ENCODE measurements around the gene SMPD3. TPM values are rescaled to one million over a fixed set of nuclear protein-coding genes. Genes with fewer than 3 reads are reported as not detected.

SMPD3 gene
- total RNA-seq, 1 donor from 2014 or later, result 0.38 TPM

DNA sequence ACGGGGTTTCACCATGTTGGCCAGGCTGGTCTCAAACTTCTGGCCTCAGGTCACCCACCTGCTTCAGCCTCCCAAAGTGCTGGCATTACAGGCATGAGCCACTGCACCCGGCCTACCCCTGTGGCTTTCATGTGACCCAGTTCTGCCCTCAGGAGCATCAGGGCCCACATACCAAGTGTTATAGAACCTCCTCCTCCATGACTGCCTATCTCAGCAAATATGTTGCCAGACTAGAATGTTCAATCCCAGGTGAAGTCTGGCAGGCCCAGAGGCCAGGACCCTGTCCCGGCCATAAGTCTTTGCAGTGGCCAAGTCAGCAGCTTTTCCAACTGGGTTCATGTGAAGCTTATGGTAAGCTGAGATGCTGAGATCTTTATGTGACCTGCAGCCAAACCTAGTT is 9.8 kb upstream of the SMPD3 start:
- Histone ChIP-seq H3K27me3 (ENCODE audit: control insufficient read depth, insufficient read depth, low read length) (no peaks in the 10 kb centered on the region), H3K4me3 (ENCODE audit: low read depth, low read length) (no peak overlapping the region), H3K36me3 (ENCODE audit: control insufficient read depth, insufficient read depth, low read length) (no peaks in the 10 kb centered on the region)
- no peak for DNase-seq (ENCODE audit: low read depth)
- TF ChIP-seq, protein P1, sequence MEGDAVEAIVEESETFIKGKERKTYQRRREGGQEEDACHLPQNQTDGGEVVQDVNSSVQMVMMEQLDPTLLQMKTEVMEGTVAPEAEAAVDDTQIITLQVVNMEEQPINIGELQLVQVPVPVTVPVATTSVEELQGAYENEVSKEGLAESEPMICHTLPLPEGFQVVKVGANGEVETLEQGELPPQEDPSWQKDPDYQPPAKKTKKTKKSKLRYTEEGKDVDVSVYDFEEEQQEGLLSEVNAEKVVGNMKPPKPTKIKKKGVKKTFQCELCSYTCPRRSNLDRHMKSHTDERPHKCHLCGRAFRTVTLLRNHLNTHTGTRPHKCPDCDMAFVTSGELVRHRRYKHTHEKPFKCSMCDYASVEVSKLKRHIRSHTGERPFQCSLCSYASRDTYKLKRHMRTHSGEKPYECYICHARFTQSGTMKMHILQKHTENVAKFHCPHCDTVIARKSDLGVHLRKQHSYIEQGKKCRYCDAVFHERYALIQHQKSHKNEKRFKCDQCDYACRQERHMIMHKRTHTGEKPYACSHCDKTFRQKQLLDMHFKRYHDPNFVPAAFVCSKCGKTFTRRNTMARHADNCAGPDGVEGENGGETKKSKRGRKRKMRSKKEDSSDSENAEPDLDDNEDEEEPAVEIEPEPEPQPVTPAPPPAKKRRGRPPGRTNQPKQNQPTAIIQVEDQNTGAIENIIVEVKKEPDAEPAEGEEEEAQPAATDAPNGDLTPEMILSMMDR (IDR thresholded peaks at IDR 0.05; ENCODE audit: insufficient read depth, low read length, poor library complexity, severe bottlenecking), result no peak

DNA sequence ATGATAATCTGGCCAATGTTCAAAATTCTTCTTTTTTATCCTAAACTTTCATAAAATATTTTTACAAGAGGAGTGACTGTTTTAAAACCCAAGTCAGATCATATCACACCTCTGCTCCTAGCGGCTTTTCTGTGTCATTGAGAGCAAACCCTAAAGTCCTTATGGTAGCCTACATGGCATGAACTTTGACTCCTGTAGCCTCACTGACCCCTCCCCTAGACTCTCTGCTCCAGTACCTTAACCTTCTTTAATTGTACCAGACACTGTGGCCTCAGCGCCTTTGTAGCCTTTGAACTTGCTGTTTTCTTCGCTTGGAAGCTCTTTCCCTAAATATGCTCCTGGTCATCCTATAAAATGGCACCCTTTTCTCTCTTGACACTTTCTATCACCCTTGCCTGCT is 7.3 kb upstream of the SMPD3 start:
- DNase-seq (ENCODE audit: low read depth), result no peak
- Histone ChIP-seq H3K4me3 (ENCODE audit: low read depth, low read length) (no peak overlapping the region), H3K27me3 (ENCODE audit: control insufficient read depth, insufficient read depth, low read length) (no peaks in the 10 kb centered on the region), H3K36me3 (ENCODE audit: control insufficient read depth, insufficient read depth, low read length) (no peaks in the 10 kb centered on the region)
- TF ChIP-seq, protein P1 (IDR thresholded peaks at IDR 0.05; ENCODE audit: insufficient read depth, low read length, poor library complexity, severe bottlenecking), result no peak

DNA sequence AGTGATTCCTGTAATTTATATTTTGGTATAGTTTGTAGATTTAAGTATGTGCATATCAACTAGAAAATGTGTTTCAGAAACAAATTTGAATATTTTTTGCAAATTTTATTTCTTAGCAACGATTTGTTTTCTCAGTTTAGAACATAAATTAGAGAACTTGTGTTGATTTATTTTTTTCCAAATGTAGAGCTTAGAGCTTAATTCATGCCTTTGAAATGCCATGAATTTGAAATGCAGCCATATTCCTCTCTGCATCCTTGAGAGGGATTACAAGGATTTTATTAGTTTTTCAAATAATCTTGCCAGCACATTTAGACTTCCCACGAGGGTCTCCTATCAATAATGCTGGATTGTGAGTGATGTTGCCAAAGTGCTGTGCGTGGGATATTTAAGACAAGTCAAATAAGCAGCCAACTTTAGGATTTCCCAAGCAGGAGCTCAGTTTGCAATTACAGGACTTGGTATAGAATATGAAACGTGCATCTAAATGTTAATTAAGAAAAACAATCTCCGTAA is 6.7 kb upstream of the SMPD3 start:
- no peaks in the 10 kb centered on the region for H3K27me3 ChIP-seq (ENCODE audit: control insufficient read depth, insufficient read depth, low read length)
- TF ChIP-seq, protein P1 (IDR thresholded peaks at IDR 0.05; ENCODE audit: insufficient read depth, low read length, poor library complexity, severe bottlenecking), result no peak
- H3K36me3 ChIP-seq (ENCODE audit: control insufficient read depth, insufficient read depth, low read length), result no peaks in the 10 kb centered on the region
- DNase-seq (ENCODE audit: low read depth), result no peak
- H3K4me3 ChIP-seq (ENCODE audit: low read depth, low read length), result no peak overlapping the region

DNA sequence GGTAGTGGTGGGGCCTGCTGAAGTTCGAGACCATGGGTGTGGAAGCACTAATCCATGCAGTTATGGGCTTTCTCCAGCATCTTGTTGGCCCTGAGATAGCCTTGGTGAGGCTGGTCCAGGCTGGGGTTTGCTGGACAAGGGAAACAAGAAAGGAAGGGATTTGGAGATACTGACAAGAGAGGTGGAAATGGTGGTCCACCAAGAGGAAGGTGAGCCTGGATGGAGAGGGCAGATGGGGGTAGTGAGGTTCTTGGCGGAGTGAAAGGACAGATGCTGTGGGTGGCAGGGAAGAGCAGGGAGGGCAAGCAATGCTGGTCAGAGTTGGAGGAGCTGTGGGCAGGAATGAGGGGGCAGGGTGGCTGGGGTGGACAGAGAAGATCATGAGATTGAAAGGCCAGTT is 5.5 kb upstream of the SMPD3 start:
- no peaks in the 10 kb centered on the region for H3K36me3 ChIP-seq (ENCODE audit: control insufficient read depth, insufficient read depth, low read length)
- no peak for DNase-seq (ENCODE audit: low read depth)
- H3K27me3 ChIP-seq (ENCODE audit: control insufficient read depth, insufficient read depth, low read length), result no peaks in the 10 kb centered on the region
- TF ChIP-seq, protein P1 (IDR thresholded peaks at IDR 0.05; ENCODE audit: insufficient read depth, low read length, poor library complexity, severe bottlenecking), result no peak
- H3K4me3 ChIP-seq (ENCODE audit: low read depth, low read length), result no peak overlapping the region

DNA sequence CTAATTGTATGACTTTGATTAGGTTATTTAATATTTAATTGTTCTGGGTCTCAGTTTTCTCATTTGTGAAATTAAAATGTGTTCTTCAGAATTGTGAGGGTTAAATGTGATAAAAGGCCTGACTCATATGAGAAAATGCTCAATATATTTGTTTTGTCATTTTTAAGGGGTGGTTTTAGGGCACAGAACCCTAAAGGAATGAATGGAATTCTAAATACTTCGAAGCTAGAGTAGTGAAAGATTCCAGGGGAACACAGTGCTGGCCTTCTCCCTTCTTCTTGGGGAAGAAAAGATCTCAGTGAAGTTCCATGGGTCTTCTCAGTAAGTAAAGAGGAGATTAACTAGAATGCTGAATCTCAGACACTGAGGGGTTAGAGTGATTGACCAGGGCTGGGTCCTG is 3.9 kb upstream of the SMPD3 start:
- TF ChIP-seq, protein P1 (IDR thresholded peaks at IDR 0.05; ENCODE audit: insufficient read depth, low read length, poor library complexity, severe bottlenecking), result no peak
- DNase-seq (ENCODE audit: low read depth), result no peak
- Histone ChIP-seq H3K4me3 (ENCODE audit: low read depth, low read length) (no peak overlapping the region), H3K27me3 (ENCODE audit: control insufficient read depth, insufficient read depth, low read length) (peaks cover 7% of the 10 kb centered on the region), H3K36me3 (ENCODE audit: control insufficient read depth, insufficient read depth, low read length) (no peaks in the 10 kb centered on the region)

DNA sequence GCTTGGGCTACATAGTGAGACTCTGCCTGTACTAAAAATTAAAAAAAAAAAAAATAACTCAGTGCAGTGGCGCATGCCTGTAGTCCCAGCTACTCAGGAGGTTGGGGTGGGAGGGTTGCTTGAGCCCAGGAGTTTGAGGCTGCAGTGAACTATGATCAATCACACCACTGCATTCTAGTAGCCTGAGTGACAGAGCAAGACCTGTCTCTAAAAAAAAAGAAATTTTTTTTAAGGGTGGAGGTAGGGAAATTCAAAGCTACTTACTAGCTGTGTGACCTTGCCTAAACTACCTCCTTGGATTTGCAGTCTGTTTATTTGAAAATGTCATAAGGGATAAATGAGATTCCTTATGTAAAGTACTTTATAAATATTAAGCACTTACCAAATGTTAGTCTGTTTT is 3.4 kb upstream of the SMPD3 start:
- Histone ChIP-seq H3K36me3 (ENCODE audit: control insufficient read depth, insufficient read depth, low read length) (no peaks in the 10 kb centered on the region), H3K27me3 (ENCODE audit: control insufficient read depth, insufficient read depth, low read length) (peaks cover 12% of the 10 kb centered on the region), H3K4me3 (ENCODE audit: low read depth, low read length) (no peak overlapping the region)
- TF ChIP-seq, protein P1 (IDR thresholded peaks at IDR 0.05; ENCODE audit: insufficient read depth, low read length, poor library complexity, severe bottlenecking), result no peak
- DNase-seq (ENCODE audit: low read depth), result no peak

Data from kidney epithelial cell (primary cell).